ENCODE measurements around the gene SEZ6L.

The SEZ6L gene

DNA sequence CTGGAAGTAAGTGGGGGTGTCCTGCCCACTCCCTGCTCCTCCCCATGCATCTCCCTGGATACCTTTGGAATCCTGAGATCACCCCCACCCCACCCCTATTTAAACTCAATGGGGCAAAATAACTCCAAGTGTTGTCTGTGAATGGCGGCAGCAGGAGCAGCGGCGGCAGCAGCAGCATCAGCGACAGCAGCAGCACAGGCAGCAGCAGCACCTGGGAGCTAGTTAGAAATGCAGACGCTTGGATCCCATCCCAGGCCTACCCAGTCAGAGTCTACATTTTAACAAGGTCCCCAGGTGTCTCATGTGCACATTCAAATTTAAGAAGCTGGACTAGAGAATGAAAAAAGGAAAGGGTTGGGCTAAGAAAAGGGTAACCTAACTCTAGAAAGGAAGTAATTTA, 82.6 kb downstream of the SEZ6L start:
- no peak for DNase-seq

DNA sequence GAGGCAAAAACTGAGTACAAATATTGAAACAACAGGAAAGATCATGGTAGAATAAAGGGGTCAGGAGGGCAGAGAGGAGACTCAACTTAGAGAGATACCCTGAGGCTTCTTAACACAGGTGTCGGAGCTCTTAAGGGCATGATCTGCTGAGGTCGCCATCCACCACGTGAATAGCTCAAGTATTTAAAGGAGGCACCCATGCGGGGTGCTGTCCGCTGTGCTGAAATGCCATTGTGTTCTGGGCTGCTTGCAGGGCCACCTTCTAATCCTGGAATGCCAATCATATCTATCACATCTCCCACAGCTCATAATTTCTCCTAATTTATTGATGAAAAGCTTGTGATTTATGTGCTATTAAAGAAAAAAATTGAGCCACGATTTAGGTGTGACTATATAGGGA, 90.2 kb downstream of the SEZ6L start:
- DNase-seq: no peak

DNA sequence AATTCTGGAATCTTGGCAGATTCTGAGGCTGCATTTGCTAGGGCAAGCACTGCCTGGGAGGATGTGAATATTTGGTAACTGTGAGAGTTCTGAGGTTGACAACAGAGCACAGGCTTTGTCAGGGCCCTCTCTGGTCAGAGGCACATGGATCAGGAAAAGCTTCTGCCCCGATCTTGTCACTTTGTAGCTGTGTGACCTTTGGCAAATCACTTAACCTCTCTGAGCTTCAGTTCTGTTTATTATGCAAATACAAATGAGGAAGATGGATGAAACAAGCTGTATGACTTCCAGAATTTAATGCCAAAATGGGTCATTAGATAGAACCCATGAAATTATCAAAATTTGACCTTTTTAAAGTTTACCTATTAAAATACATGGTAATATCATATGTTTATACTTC, 94.9 kb downstream of the SEZ6L start:
- DNase-seq: no peak

DNA sequence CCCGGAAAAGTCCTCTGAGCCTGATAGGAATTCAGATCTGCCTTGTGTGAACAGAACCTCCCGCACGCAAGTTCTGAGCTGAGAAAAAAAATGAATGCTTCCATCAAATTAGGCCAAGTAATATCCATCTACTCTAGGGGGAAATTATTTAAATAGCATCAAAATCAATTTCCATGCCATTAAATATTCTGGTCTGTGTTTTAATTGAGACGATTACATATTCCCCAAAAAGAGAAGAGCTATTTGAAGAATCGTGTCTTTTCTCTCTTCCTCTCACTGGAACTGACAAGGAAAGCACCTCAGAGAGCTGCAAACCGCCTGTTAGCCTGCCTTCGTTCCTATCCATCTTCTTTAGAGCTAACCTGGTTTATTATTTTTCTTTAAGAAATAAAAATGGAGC, 96.0 kb downstream of the SEZ6L start:
- no peak for DNase-seq

DNA sequence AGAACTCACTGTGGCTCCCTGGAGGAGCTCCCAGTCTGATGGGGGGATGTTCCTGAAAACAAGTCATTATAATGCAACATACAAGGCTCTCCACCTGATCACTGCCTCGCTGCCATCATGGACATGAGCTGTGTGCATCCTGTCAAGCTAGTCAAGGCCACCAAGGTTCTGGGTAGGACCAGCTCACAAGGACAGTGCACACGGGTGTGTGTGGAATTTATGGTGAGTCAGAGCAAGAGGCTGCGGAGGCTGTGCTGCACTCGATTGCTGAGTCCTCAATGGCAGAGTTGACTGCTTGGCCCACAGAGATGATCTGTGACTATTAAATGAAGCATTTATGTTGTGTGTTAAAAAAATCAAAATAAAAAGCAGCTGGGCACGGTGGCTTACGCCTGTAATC, 96.6 kb downstream of the SEZ6L start:
- no peak for DNase-seq

DNA sequence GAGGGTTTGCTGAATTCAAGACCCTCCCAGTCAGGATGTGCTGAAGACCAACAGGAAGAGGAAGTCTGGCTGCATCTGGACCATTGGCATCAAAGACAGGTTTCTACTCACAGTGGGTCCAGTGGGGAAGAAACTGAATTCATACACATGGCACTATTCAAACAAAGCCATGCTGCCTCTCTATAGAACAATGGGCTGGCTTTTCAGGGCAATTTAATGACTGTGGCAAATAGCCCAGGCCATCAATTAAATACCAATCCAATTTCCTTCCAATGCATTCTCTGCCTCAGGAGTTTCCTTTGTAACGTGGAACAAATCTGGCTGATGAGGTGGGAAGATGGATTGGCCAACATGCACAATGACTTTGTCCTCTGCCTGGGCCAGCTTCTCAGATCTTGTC, 98.6 kb downstream of the SEZ6L start:
- DNase-seq: no peak

DNA sequence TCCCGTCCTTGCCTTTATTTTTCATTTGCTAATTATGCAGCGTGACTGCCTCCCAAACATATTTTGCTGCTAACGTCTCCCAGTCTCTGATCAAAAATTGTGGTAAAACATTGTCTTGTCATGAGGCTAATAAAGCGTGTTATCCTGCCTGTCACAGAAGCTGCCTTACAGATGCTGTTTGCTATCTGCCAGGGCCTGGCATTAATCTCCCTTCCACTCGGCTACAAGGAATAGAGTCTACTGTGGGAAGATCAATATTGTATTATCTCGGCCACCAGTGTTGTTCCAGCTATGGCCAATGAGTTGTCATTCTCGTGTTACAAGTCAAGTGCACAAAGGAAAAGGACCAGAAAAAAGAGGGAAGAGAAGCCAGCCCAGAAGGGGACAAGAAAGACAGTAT, 100.3 kb downstream of the SEZ6L start:
- DNase-seq: no peak

DNA sequence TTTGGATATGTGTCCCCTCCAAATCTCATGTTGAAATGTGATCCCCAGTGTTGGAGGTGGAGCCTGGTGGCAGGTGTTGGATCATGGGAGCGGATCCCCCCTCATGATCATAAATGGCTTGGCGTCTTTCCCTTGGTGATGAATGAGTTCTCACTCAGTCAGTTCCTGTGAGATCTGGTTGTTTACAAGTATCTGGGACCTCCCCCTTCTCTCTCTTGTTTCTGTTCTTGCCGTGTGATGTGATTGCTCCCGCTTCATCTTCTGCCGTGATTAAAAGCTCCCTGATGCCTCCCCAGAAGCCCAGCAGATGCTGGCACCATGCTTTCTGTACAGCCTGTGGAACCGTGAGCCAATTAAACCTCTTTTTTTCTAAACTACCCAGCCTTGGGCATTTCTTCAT, 102.2 kb downstream of the SEZ6L start:
- no peak for DNase-seq

DNA sequence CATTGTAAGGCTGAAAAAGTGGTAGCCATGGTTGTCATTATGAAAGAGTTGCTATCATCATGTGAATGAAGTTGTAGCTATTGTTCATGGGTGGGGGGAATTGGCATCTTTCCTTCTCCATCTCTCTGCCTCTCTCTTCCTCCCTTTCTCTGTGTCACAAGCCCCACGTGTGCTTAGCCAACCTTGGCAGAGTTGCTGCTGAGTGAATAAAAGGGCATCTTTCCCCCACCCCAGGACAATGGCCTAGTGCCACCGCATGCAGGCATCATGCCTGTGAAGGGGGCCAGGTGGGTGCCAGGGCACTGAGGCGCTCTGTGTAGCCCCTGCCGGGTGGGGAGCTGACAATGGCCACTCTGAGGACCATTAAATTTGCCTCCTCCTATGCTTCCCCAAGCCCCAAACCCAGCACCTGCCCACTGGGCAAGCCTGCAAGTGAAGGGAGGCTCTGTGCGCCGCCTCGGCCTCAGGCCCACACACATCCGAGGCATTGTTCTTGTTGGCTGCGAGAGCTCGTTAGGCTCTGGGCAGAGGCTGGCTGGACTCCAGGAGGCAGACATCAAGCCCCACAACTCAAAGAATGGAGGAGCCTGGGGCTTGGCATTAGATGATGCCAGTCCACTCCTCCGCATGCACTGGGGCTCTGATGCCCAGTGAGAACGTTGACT, 103.9 kb downstream of the SEZ6L start:
- no peak for DNase-seq

DNA sequence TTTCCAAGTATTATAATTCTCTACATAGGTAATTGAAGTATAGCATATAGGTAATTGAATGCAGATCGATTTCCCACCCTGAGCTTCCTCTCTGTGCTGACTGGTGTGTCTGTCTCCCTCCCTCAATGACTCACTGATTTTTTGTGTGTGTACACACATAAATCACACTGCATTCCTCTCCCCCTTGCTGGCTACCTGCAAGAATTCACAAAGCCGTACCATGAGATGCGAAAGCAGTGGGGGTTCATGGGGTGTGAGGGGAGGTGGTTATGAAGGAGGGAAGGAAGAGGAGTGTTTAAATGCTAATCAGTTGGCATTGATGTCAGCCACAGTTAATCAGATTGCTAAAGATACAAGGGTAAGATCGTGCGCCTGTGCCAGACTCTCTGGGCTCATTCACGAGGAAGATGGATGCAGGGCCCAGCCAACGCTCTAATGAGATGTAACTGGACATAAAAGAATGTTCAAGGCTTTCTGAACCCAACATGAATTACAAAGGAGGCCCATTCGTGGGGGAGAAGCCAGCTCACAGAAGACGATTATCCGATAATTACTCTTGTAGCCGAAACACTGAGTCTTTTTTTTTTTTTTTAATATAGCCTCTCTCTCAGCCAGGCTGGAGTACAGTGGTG, 107.4 kb downstream of the SEZ6L start:
- DNase-seq: no peak

DNA sequence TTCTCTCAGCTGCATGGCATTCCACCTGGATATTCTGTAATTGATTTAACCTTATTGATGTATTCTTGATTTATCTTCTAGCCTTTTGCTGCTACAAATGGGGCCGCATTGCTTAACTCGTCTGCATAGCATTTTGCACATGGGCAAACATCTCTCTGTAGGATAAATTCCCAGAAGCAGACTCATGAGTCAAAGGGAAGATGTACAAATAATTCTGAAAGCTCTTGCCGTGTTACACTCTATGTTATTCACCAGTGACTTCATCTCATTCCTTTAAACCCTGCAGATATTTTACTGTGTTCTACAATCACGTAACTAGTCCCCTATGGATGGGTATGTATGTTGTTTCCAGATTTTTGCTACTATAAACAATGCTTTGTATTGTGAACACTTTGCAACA, 112.7 kb downstream of the SEZ6L start:
- DNase-seq: no peak

DNA sequence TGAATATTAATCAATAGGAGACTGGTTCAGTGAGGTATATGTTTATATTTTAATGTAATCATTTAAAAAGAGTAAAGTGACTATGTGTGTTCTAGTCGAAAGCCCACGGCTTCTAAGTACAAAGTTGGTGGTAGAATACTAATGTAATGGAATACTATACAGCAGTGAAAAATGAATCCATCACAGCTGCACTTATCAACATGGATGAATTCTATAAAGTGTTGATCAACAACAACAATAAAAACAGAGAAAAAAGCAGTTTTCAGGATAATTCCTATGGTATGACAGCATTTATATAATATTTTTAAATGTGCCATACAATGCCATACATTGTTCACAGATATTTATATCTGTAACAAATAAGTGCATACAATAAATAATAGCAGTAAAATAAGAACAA, 114.1 kb downstream of the SEZ6L start:
- no peak for DNase-seq

DNA sequence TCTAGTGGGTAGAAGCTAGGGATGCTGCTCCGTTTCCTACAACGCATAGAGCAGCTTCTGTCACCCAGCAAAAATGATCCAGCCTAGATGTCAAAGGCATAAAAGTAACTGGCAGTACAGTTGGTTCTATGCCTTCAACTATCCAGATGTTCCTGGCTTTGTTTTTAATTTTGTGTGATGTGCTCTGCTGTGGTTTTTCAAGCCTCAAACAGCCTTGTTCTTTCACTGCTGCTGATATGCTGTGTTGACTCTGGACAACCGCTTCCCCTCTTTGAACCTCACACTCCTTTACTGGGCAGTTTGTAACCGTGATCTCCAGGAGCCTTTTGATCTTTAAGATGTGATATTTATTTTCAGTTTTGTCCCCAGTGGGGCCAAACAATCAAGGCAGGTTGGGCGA, 116.4 kb downstream of the SEZ6L start:
- DNase-seq: no peak

DNA sequence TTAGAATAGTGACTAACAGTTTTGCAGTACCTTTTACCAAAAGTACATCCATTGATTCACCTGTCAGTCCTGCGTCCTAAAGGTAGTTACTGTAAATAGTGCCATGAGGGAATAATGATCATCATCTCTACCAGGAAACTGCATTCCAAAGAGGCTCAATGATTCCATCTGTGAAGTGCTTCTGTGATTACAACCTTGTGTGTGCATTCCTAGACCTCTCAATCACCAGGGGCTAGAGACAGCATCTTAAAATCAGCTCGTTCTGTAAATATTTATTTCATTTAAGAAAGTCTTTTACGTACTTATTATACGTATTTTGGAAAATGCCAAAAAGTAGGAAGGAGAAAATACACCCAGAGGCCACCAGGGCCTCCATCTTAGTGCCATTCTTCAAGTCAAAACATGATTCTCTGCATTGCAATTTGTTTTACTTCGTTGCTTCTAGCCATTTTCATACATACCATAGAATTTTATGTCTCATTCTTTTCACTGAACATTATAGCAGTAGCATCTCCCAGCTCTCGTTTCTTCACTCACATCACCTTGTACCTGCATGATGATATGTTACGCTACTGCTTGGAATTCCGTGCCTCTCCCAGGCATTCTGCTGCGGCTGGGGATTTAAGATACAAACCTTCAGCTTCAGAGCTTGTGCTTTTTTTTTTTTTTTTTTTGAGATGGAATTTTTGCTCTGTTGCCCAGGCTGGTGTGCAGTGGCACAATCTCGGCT, 117.0 kb downstream of the SEZ6L start:
- no peak for DNase-seq

DNA sequence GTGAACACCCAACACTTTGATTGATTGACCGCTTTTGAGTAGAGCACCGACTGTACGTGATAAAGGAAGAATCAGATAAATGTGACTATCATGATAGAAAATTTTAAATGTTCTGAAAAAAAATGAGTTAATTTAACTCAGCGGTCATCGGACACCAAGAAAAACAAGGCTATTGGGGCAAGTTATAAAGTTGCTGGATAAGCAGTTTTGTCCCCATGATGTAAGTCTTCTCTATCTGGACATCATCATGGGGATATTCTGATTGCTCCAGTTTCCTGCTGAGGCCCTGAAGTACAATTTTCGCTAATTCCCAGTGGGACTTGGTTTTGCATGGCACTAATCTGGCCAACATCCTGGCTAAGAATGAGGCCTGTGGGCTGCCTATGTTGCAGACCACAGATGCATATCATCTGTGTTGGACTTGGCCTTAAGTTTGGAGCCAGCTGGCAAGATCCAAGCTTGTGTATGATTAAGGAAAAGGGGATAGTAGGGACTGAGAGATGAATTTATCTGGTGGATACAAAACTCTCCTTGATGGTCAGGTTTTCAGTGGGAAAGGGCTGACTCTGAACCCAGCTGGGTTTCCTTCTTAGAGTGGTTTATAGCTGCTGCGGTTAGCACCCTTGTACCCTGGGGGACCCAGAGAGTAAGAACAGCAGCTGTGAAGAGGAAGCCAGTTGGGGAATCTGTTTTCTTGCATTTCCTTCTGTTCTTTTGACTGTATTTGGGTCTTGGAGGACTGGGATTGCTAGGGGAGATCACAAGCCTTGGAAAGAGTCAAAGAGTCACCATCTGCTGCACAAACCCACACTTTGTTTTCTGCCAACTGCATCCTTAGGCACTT, 118.3 kb downstream of the SEZ6L start:
- DNase-seq: no peak

DNA sequence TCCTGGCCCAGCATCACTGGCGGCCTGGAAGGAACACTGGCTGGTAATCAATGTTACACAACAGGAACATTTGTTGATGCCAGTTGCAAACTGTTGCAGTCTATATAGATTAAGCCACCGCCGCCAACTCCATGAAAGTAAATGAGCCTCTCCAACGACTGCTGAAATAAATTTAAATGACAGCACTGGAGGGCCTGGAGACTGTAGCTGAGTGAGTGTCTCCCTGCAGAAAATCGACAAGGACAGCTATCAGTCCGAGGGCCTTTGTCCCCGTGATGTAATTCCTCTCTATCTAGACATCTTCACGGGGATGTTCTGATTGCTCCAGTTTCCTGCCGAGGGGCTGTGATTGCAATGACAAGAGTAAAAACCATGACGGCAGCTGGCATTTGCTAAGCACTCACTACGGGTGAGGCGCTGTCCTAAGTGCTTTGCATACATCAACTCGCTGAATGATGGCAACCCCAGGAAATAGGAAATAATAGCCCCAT, 120.4 kb downstream of the SEZ6L start:
- no peak for DNase-seq

DNA sequence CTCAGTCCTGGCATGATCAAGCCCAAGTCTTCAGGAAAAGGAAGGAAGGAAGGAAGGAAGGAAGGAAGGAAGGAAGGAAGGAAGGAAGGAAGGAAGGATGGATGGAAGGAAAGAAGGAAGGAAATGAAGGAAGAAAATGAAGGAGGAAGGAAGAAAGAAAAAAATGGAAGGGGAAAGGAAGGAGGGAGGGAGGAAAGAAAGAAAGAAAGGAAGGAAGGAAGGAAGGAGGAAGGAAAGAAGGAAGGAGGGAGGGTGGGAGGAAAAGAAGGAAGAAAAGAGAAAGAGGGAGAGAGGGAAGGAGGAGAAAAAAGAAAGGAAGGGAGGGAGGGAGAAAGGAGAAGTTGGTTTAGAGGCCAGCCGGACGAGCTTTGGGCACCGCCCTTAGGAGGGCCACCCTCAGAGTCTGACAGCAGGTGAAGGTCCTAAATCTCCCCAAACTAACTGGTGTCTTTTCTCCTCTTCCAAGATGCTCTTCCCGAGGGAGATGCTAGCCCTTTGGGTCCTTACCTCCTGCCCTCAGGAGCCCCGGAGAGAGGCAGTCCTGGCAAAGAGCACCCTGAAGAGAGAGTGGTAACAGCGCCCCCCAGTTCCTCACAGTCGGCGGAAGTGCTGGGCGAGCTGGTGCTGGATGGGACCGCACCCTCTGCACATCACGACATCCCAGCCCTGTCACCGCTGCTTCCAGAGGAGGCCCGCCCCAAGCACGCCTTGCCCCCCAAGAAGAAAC, 122.8 kb downstream of the SEZ6L start:
- DNase-seq: no peak

DNA sequence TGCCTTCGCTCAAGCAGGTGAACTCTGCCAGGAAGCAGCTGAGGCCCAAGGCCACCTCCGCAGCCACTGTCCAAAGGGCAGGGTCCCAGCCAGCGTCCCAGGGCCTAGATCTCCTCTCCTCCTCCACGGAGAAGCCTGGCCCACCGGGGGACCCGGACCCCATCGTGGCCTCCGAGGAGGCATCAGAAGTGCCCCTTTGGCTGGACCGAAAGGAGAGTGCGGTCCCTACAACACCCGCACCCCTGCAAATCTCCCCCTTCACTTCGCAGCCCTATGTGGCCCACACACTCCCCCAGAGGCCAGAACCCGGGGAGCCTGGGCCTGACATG, 123.4 kb downstream of the SEZ6L start:
- no peak for DNase-seq

DNA sequence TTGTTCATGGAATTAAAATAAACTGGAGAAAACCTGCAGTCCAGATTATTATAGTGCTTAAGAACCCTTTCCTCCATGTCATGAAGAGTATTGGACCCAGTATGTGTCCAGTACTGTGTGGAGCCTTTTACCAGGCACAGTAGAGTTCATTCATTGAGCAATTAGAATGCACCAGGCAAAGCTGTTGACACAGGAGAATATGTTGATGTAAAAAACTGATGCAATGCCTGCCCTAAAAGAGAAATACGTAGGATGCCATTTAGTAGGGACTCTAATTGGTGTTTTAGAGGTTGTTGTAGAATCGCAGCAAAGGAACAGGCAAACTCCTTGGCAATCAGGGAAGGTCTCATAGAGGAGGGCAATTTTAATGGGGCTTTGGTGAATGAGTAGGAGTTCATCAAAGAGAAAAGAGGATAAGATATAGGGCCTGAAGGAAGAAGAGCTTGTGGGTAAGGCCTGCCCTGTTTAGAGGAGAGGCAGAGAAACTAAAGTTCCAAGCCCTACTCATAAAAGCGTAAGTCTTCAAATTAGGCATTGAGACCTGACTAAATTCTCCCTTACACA, 126.4 kb downstream of the SEZ6L start:
- DNase-seq: no peak

DNA sequence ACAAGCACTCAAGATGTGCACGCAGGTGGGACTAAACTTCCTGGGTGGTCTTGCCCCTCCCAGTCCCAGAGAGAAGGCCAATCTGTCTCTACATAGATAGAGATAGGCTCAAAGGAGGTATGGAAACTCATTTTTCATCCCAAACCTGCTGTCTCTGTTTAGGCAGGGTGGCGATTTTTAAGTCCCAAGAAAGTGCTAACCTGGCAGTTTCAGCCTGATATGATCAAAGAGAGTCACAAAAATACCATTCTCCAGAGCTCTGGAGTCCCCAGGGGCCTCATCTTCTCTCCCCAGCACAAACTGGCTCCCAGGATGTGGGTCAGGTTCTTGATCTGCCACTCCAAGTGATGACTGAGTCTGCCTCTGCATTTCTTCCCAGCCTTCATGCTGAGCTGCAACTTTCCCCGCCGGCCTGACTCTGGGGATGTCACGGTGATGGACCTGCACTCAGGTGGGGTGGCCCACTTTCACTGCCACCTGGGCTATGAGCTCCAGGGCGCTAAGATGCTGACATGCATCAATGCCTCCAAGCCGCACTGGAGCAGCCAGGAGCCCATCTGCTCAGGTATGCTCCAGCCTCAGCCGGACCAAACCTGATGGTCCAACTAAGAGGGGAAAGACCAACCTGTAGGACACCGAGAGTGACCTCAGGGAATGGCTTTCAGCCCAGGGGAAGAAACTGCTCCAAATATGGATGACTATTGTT, 129.5 kb downstream of the SEZ6L start:
- no peak for DNase-seq

DNA sequence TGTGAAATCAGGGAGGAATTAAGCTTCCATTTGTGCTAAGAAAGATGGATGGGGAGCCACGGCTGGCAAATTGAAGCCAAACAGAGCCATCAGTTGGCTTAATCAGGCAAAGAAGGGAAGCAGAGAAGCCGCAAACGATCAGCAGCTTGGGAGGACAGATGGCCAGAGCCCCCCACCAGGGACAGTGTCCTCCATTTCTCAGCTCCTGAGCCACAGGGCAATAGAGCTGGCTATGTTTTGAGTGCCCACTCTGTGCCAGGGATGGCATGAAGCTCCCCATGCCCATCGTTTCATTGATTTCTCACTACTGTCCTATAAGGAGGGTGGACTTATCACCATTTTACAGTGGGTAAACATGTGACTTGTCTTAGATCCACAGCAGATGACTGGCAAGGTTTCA, 133.5 kb downstream of the SEZ6L start:
- DNase-seq: no peak

DNA sequence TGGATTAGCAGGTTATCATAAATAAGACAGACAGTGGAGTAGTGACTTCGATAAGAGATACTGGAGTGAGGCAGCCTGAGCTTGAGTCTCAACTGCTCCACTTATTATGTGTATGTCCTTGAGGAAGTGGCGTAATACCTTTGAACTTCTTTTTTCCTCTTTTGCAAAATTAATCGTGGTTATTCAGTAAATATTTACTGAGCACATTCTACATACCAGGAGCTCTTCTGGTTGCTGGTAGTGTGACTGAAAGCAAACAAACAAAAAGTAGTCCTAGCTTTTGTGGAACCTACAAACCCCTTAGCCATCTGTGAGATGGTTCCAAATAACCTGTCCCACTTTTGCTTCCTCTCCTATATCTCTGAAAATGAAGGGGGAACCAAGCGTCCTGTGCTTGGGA, 134.2 kb downstream of the SEZ6L start:
- no peak for DNase-seq

Data from amniotic stem cell (primary cell).